SU-DHL-6 (cell line): Measurements from ENCODE around the gene PKNOX2.

ENCODE experiments used
- EZH2phosphoT487 ChIP-seq: fragments of 200-600 bp; sonication (generic), shearing (Covaris generic); conservative IDR thresholded peaks from 2 replicates; pipeline ENCODE4 v1.6.1; 2018; ENCODE audit warnings: mild to moderate bottlenecking, antibody characterized with exemption, low read length, moderate library complexity, mixed read lengths
- TF ChIP-seq, protein P1 (sequence below): fragments of 200-600 bp; sonication (generic); IDR thresholded peaks from one replicate; pipeline ENCODE4 v1.5.1; 2017; ENCODE audit warnings: antibody characterized with exemption, mild to moderate bottlenecking, low read length, moderate library complexity; ENCODE audit not compliant: insufficient read depth, poor library complexity, severe bottlenecking

DNA sequence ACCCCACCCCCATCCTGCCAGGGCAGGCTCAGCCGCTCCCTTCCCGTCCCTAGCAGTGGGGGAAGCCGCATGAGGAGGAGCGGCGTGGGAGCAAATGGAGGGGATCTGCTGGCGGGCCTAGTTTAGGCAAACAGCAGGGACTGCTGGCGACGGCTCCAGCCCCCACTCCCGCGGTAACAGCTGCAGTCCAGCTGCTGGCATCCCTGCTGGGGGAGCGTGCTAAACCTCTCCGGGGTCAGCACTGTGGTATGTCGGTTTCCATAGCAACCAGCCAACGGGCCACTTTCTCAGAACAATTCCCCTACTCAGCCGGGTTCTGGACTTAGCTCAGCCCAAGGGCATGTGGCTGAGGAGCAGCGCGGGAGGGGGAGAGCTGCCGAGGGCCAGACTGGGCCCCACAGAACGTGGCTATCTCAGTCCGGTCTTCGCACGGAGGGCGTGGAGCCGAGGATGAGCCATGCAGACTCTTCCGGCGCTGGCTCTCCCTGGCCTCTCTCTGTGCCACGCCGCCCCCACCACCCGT is 98.8 kb downstream of the PKNOX2 start:
- TF ChIP-seq, protein P1, sequence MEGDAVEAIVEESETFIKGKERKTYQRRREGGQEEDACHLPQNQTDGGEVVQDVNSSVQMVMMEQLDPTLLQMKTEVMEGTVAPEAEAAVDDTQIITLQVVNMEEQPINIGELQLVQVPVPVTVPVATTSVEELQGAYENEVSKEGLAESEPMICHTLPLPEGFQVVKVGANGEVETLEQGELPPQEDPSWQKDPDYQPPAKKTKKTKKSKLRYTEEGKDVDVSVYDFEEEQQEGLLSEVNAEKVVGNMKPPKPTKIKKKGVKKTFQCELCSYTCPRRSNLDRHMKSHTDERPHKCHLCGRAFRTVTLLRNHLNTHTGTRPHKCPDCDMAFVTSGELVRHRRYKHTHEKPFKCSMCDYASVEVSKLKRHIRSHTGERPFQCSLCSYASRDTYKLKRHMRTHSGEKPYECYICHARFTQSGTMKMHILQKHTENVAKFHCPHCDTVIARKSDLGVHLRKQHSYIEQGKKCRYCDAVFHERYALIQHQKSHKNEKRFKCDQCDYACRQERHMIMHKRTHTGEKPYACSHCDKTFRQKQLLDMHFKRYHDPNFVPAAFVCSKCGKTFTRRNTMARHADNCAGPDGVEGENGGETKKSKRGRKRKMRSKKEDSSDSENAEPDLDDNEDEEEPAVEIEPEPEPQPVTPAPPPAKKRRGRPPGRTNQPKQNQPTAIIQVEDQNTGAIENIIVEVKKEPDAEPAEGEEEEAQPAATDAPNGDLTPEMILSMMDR, result no peak
- TF ChIP-seq EZH2phosphoT487, result no peak
